K562 (cell line): ENCODE data around the gene ARID3A. TPM values are rescaled to one million over a fixed set of nuclear protein-coding genes. Genes with fewer than 3 reads are reported as not detected.

Source experiments
- CREB5 ChIP-seq: fragments of 250-450 bp; sonication (Bioruptor Pico); IDR thresholded peaks from 2 replicates; pipeline ENCODE4 v1.5.0; 2020; ENCODE audit warnings: mild to moderate bottlenecking
- CREM ChIP-seq: IDR thresholded peaks from 2 replicates; pipeline ENCODE4 v1.6.1; 2014; ENCODE audit warnings: antibody characterized with exemption, low read depth
- CTCFL ChIP-seq: IDR thresholded peaks from 2 replicates; pipeline ENCODE4 v1.6.1; 2011; ENCODE audit warnings: borderline replicate concordance, low read depth, mild to moderate bottlenecking, moderate library complexity, low read length; ENCODE audit not compliant: insufficient read depth, poor library complexity, severe bottlenecking
- FIP1L1 ChIP-seq: fragments of 200-400 bp; formaldehyde crosslinking; IDR thresholded peaks from 2 replicates; pipeline ENCODE4 v1.6.1; 2018; ENCODE audit warnings: mild to moderate bottlenecking, low read depth, low read length; ENCODE audit not compliant: poor library complexity, severe bottlenecking
- FOXO4 ChIP-seq: fragments of 450-650 bp; formaldehyde crosslinking; IDR thresholded peaks from 2 replicates; pipeline ENCODE4 v1.4.0; 2020; ENCODE audit warnings: mild to moderate bottlenecking, moderate library complexity
- JUND ChIP-seq, 2 experiments: IDR thresholded peaks; 2 replicates in 1 of 2; 3 replicates in 1 of 2; pipeline ENCODE4 v1.6.1; 2011; ENCODE audit warnings: borderline replicate concordance in 2 of 2, low read depth in 2 of 2, low read length in 2 of 2, improper control_type of control experiment in 1 of 2, missing biosample characterization in 1 of 2, missing genetic modification characterization in 1 of 2, missing genetic modification reagents in 1 of 2
- MYBL2 ChIP-seq, 2 experiments: fragments of 450-650 bp in 1 of 2; sonication (generic) in 1 of 2; formaldehyde crosslinking in 1 of 2; IDR thresholded peaks; 2 replicates each; pipeline versions ENCODE4 v1.6.1 to v1.8.1; 2017 to 2022; ENCODE audit warnings: borderline replicate concordance in 1 of 2, inconsistent platforms in 1 of 2, low read depth in 1 of 2, mild to moderate bottlenecking in 1 of 2, missing genetic modification reagents in 1 of 2, moderate library complexity in 1 of 2
- NFIC ChIP-seq: fragments of 450-650 bp; IDR thresholded peaks from 2 replicates; pipeline ENCODE4 v1.6.1; 2017; ENCODE audit warnings: mild to moderate bottlenecking, inconsistent platforms
- PHF8 ChIP-seq: fragments of 200-600 bp; sonication (generic); IDR thresholded peaks from 2 replicates; pipeline ENCODE4 v1.6.1; 2012; ENCODE audit warnings: mixed run types, mild to moderate bottlenecking, inconsistent platforms, low read length, moderate library complexity, borderline replicate concordance
- SMARCA4 ChIP-seq: fragments of 450-650 bp; IDR thresholded peaks from 2 replicates; pipeline ENCODE4 v1.6.1; 2016
- TAL1 ChIP-seq: fragments of 450-650 bp; IDR thresholded peaks from 2 replicates; pipeline ENCODE4 v1.6.1; 2016; ENCODE audit warnings: mild to moderate bottlenecking
- TEAD4 ChIP-seq, 2 experiments: sonication (generic) in 1 of 2; formaldehyde crosslinking in 1 of 2; IDR thresholded peaks; 2 replicates each; pipeline versions ENCODE4 v1.6.1 to v1.8.0; 2012 to 2022; ENCODE audit warnings: borderline replicate concordance in 1 of 2, inconsistent platforms in 1 of 2, low read length in 1 of 2, mild to moderate bottlenecking in 1 of 2, missing genetic modification reagents in 1 of 2
- TFAM ChIP-seq: fragments of 250-450 bp; sonication (Bioruptor Pico); conservative IDR thresholded peaks from 2 replicates; pipeline ENCODE4 v1.5.0; 2021; ENCODE audit warnings: mild to moderate bottlenecking, moderate library complexity
- UBTF ChIP-seq, 2 experiments: IDR thresholded peaks; 2 replicates each; pipeline ENCODE4 v1.6.1; 2012; ENCODE audit warnings: improper control_type of control experiment in 2 of 2, low read depth in 2 of 2, low read length in 2 of 2, borderline replicate concordance in 1 of 2
- YY1 ChIP-seq, 3 experiments: IDR thresholded peaks; 2 replicates each; pipeline ENCODE4 v1.6.1; 2011; ENCODE audit warnings: low read length in 2 of 3, mild to moderate bottlenecking in 2 of 3, moderate library complexity in 2 of 3, borderline replicate concordance in 1 of 3, control low read depth in 1 of 3, low read depth in 1 of 3; ENCODE audit not compliant: insufficient read depth in 3 of 3, insufficient replicate concordance in 2 of 3, control insufficient read depth in 1 of 3, insufficient read length in 1 of 3; ENCODE audit errors: extremely low read depth in 1 of 3
- ZNF445 ChIP-seq: fragments of 250-450 bp; sonication (Bioruptor Pico); IDR thresholded peaks from 2 replicates; pipeline ENCODE4 v1.4.0; 2020; ENCODE audit warnings: low read depth, mild to moderate bottlenecking, moderate library complexity
- ZNF75A ChIP-seq: fragments of 450-650 bp; formaldehyde crosslinking; IDR thresholded peaks from 2 replicates; pipeline ENCODE4 v1.4.0; 2020; ENCODE audit warnings: mild to moderate bottlenecking
- polyA plus RNA-seq, 8 experiments: library from polyadenylated mRNA; depleted of rRNA in 4 of 8; stranded (reverse) in 5 of 8; unstranded in 3 of 8; fragments of >200 nt; fragmentation: Nextera tagmentation in 2 of 8; fragmentation: Illumina TruSeq in 1 of 8; extraction: Ambion mirVana in 2 of 8; extraction: Trizol in 1 of 8; gene quantifications; 2 replicates each; pipeline versions ENCODE4 v1.2.1 to v1.2.3, GENCODE V29; 2011 to 2014; ENCODE audit warnings: inconsistent platforms in 1 of 8, missing spikeins in 1 of 8
- total RNA-seq, 7 experiments: library from RNA; depleted of rRNA in 6 of 7; stranded (reverse); fragments of >200 nt in 6 of 7; fragmentation: Illumina TruSeq in 2 of 7; extraction: Trizol in 2 of 7; gene quantifications; 2 replicates each; pipeline versions ENCODE4 v1.2.1 to v1.2.3, GENCODE V29; 2011 to 2021; ENCODE audit warnings: low replicate concordance in 1 of 7

Gene ARID3A
- total and polyA plus RNA-seq, 9 of the 15 experiments (the other 6 are each of a cell fraction or from before 2014, with no cell fraction given): 1.4 to 118 (median 31.2) TPM

- TF ChIP-seq FOXO4 (CRISPR knock-in tag) (no peak), PHF8 (peak; percentile 21; the same call in 1 of the 2 replicates), FIP1L1 (no peak), CTCFL (peak; percentile 8), TAL1 (no peak), TEAD4 (IDR thresholded peaks at IDR 0.05; ENCODE audit: low read length) (no peak), TEAD4 (CRISPR knock-in tag; IDR thresholded peaks at IDR 0.05; ENCODE audit: borderline replicate concordance) (no peak), NFIC (no peak), ZNF445 (CRISPR knock-in tag) (no peak), MYBL2 (IDR thresholded peaks at IDR 0.05; ENCODE audit: low read depth) (no peak), MYBL2 (CRISPR knock-in tag; IDR thresholded peaks at IDR 0.05; ENCODE audit: borderline replicate concordance) (no peak), UBTF (IDR thresholded peaks at IDR 0.05; ENCODE audit: borderline replicate concordance in 1 of 2, low read depth in 2 of 2, low read length in 2 of 2) (no peak), CREB5 (no peak), CREM (peak; percentile 36; the same call in 1 of the 2 replicates), ZNF75A (CRISPR knock-in tag) (no peak), SMARCA4 (no peak), TFAM (CRISPR knock-in tag) (no peak), YY1 (IDR thresholded peaks at IDR 0.05; ENCODE audit: borderline replicate concordance in 1 of 3, control insufficient read depth in 1 of 3, extremely low read depth in 1 of 3, insufficient read depth in 3 of 3, insufficient read length in 1 of 3, insufficient replicate concordance in 2 of 3, low read depth in 1 of 3, low read length in 2 of 3) (peak in 1 of 3 experiments; percentile 17), JUND (IDR thresholded peaks at IDR 0.05; ENCODE audit: borderline replicate concordance, low read depth, low read length) (no peak), JUND (tag; IDR thresholded peaks at IDR 0.05; ENCODE audit: borderline replicate concordance, low read depth, low read length) (no peak)
These were observed 74.3 kb downstream of the ARID3A start, which contains the start of gene GRIN3B (continued) for GRCh38 chr19:1000095-1000494.
